ENCODE data around the gene AGL.

- TF ChIP-seq CTCF (IDR thresholded peaks at IDR 0.05; ENCODE audit: poor library complexity): no peak
- TF ChIP-seq EZH2 (IDR thresholded peaks at IDR 0.05; ENCODE audit: borderline replicate concordance): no peak
Measured at GRCh38 chr1:99969729-99970621, 119.8 kb downstream of the AGL start, which contains the start of gene SLC35A3.
